Measurements from ENCODE around the gene CPNE4. TPM values are rescaled to one million over a fixed set of nuclear protein-coding genes. Genes with fewer than 3 reads are reported as not detected.

CPNE4 gene
- total and polyA plus RNA-seq, 9 of the 15 experiments (the other 6 are each of a cell fraction or from before 2014, with no cell fraction given), result not detected

DNA sequence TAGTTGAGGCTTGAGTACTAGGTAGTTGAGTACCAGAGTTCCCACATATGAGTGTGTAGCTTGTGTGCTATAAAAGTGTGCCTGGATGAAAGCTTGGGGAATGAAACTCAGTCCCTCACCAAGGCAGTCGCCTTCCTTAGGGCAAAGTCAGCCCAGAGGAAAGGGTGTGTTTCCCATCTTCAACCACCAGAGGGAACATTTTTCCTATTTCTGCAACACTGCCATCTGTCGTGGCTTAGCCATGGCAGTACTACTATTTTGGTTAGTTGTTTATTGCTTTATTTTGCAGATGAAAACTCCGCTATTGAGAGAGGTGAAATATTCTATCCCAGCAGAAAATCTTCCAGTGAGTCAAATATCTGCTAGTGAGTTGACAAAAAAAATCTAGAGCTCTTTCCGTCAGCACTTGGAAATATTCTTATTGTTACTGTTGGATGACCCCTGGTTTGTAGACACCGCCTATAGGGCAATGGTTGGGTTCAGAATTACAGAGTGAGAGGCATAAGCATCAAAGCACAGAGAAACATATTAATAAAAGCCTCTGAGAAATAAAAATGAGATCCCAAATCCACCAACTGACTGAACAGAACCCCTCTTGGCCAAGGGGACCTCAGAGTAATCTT lies 239.9 kb downstream of the CPNE4 start (continued):
- TF ChIP-seq, protein P1, sequence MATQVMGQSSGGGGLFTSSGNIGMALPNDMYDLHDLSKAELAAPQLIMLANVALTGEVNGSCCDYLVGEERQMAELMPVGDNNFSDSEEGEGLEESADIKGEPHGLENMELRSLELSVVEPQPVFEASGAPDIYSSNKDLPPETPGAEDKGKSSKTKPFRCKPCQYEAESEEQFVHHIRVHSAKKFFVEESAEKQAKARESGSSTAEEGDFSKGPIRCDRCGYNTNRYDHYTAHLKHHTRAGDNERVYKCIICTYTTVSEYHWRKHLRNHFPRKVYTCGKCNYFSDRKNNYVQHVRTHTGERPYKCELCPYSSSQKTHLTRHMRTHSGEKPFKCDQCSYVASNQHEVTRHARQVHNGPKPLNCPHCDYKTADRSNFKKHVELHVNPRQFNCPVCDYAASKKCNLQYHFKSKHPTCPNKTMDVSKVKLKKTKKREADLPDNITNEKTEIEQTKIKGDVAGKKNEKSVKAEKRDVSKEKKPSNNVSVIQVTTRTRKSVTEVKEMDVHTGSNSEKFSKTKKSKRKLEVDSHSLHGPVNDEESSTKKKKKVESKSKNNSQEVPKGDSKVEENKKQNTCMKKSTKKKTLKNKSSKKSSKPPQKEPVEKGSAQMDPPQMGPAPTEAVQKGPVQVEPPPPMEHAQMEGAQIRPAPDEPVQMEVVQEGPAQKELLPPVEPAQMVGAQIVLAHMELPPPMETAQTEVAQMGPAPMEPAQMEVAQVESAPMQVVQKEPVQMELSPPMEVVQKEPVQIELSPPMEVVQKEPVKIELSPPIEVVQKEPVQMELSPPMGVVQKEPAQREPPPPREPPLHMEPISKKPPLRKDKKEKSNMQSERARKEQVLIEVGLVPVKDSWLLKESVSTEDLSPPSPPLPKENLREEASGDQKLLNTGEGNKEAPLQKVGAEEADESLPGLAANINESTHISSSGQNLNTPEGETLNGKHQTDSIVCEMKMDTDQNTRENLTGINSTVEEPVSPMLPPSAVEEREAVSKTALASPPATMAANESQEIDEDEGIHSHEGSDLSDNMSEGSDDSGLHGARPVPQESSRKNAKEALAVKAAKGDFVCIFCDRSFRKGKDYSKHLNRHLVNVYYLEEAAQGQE (IDR thresholded peaks at IDR 0.05; ENCODE audit: borderline replicate concordance), result peak; percentile 55; the same call in 1 of the 2 replicates
- TF ChIP-seq, protein P1 (CRISPR knock-in tag; IDR thresholded peaks at IDR 0.05; ENCODE audit: low read depth), result no peak
- peak; percentile 54 for TF ChIP-seq SMC3 (conservative IDR thresholded peaks at IDR 0.05; ENCODE audit: insufficient read depth, low read depth, low read length)

Measured in K562 (cell line).